Stimulated activated CD4-positive, alpha-beta T cell treated with anti-CD3 and anti-CD28 coated beads, Interleukin-15, amount 100 ng/mL, for 48 hours (primary cell): Measurements from ENCODE around the gene TREX2.

Source experiments
- DNase-seq, 2 donors: peaks; one replicate each; pipeline ENCODE4 v3.0.0-alpha.2; 2020; ENCODE audit warnings: low read depth in 2 of 2

The TREX2 gene

DNA sequence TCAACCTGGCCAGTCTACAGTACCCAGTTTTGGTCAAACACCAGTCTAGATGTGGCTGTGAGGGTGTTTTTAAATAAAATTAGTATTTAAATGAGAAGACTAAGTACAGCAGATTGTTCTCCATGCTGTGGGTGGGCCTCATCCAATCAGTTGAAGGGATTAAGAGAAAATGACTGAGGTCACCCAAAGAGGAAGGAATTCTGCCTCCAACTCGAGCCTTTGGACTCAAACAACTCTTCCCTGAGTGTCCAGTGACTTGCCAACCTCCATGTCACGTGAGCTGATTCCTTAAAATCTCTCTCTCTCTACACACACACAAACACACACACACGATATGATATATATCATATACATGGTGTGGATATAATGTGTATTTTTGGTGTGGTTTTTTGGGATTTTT, 10.0 kb downstream of the TREX2 start:
- no peak for DNase-seq

GRCh38 chrX:153434801-153435200, 11.1 kb downstream of the TREX2 start:
- DNase-seq, result no peak

- DNase-seq, result no peak
Observed at GRCh38 chrX:153433781-153434285, 12.0 kb downstream of the TREX2 start.

DNA sequence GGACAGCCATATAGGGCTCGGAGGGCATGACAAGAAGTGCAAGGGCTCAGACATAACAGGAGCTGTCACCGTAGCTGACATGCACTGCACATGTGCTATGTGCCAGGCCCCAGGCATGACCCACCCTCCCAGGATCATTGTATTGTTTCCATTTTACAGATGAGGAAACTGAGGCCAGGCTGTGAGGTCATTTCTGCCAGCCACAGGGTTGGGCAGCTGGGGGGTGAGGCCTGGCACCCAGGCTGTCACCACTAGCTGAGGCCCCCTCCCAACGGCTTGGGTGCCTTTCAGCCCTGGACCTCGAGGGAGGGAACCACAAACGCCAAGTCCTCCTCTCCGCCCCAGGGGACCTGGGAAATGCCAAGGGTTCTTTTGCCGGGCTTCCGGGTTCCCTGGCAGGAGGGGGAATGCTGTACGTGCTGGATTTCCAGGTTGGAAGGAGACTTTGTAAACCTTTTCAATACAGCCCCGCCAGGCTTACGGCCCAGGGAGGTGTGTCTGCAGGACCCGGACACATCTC, 12.6 kb downstream of the TREX2 start:
- DNase-seq, result no peak

DNA sequence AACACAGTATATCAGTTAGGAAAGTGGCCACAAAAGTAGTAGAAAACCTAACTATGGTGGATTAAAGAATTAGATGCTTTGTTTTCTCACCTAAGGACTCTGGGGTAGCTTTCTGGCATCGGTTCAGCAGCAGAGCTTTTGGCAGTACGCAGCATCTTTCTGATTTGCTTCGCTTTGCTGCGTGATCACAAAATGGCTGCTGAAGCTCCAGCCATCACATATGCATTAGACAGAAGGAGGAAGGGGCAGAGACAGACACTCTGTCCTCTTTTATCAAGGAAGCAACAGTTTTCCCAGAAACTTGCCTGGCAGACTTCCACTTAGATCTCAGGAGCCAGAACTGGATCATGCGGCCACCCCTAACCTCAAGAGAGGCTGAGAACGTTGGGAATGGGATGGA, 15.1 kb downstream of the TREX2 start:
- DNase-seq, result no peak

DNA sequence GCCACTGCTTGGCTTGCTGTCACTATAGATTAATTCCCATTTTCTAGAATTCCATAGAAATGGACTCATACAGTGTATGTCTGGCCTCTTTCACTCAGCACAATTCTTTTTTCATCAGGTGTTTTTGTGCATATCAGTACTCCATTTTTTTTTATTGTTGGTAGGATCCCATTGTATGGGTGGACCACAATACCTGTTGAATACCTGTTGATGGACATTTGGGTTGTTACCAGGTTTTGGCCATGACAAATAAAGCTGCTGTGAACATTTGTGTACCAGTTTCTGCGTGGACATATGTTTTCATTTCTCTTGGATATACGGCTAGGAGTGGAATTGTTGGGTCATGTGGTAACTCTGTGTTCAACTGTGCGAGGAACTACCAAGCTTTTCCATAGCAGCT, 19.7 kb downstream of the TREX2 start:
- DNase-seq, result no peak

DNA sequence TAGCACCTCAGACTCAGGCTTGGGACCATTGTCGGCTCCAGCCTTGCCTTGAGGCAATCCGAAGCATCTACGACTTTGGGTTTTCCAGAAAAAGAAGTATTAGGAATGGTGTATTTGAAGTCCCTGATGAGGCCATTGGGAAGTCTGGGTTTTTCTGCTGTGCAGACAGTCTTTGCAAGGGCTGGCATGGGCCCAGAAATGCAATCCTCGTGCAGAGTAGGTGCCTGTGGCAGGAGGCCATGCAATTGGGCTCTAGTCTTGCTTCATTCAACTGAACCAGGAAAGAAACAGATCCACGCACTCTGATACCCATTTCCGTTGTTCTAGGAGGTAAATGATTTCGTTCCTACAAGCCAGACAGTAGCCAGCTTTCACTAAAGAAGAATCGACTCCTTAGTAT, 22.2 kb downstream of the TREX2 start:
- no peak for DNase-seq

DNA sequence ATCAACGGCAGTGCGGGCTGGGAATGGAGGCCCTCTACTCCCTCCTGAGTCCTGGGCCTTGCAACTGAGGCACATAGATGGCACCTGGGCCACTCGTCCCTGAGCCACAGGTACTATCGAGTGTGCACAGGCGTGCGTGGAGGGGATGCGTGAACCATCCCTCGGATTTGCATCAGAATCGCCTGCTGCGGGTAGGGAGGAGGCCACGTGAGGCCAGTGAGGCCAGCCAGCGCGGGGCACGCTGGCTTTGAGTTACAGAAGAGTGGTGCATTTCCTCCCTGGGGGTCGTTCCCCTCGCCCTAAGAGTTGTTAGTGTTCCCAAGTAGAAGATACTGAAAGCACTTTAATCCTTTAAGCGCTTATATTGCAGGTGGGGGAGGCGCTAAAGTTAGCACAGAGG, 24.0 kb downstream of the TREX2 start:
- no peak for DNase-seq

DNA sequence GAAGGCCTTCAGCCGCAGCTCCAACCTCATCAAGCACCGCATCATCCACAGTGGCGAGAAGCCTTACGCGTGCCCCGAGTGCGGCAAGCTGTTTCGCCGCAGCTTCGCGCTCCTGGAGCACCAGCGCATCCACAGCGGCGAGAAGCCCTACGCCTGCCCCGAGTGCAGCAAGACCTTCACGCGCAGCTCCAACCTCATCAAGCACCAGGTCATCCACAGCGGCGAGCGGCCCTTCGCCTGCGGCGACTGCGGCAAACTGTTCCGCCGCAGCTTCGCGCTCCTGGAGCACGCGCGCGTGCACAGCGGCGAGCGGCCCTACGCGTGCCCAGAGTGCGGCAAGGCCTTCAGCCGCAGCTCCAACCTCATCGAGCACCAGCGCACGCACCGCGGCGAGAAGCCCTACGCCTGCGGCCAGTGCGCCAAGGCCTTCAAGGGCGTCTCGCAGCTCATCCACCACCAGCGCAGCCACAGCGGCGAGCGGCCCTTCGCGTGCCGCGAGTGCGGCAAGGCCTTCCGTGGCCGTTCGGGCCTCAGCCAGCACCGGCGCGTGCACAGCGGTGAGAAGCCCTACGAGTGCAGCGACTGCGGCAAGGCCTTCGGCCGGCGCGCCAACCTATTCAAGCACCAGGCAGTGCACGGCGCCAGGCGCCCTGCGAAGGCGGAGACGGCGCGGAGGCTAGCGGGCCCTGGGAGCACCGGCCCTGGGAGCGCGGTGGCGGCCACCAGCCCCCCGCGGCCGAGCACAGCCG, 24.8 kb downstream of the TREX2 start:
- DNase-seq, result no peak

DNA sequence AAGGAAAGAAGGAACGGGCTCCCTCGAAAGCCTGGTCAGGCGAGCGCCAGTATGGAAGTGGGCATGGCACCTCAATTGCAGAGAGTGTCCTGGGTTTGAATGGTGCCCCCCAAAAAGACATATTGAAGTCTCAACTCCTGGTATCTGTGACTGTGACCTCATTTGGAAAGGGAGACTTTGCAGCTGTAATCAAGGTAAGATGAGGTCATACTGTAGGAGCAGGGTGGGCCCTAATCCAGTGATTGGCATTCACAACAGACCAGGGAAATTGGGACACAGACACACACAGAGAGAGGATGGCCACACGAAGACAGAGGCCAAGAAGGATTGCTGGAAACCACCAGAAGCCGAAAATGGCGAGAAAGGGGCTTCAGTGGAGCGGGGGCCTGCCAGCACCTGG, 28.2 kb downstream of the TREX2 start:
- no peak for DNase-seq

DNA sequence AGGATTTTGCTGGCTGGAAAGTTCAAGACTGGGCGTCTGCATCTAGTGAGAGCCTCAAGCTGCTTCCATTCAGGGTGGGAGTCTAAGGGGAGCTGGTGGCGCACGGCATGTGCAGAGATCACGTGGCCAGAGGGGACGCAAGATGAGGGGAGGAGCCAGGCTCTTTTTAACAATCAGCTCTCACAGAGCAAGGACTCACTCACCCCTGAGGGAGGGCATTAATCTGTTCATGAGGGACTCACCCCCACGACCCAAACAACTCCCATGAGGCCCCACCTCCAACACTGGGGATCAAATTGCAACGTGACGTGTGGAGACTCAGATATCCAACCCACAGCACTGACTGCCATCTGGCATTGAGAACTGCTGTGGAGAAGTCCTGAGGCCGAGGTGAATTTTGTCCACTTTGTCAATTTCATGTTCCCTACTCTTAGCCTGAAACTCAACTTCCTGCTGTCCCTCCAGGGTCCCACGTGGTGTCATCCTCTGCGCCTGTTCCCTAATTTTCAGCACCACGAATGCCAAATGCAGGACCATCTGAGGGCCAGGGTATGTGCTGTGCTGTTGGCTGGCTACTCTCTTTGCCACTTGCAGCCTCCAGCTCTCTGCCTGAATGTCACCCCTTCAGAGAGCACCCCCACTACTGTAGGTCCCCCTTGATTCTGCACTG, 28.9 kb downstream of the TREX2 start:
- no peak for DNase-seq

DNA sequence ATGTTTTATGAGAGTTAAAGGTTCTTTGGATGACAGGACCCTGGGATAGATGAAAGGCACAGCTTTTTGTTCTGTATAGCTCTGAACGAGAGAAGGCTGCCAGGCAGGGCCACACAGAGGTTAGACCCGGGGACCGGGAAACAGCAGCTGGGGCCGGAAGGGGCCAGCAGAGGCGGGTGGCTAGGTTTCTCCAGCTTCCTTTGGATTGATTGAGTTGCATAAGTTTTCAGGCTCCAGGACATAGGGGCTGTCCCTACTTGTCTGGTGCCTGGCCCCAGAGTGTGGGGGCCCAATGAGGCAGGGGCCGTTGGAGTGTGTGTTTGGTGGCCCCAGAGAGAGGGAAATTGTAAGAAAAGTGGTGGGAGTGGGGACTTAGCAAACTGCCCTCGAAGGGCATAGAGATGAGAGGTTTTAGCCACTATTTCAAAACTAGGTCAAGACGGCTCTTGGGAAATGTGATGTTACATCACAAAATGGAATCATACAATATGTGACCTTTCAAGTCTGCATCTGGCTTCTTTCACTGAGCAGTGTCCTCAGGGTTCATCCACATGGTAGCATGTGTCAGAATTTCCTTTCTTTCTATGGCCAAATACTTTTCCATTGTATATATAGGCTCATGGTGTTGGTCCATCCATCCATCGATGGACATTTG, 30.9 kb downstream of the TREX2 start:
- DNase-seq, result no peak

GRCh38 chrX:153413731-153414130, 32.1 kb downstream of the TREX2 start:
- DNase-seq, result no peak

DNA sequence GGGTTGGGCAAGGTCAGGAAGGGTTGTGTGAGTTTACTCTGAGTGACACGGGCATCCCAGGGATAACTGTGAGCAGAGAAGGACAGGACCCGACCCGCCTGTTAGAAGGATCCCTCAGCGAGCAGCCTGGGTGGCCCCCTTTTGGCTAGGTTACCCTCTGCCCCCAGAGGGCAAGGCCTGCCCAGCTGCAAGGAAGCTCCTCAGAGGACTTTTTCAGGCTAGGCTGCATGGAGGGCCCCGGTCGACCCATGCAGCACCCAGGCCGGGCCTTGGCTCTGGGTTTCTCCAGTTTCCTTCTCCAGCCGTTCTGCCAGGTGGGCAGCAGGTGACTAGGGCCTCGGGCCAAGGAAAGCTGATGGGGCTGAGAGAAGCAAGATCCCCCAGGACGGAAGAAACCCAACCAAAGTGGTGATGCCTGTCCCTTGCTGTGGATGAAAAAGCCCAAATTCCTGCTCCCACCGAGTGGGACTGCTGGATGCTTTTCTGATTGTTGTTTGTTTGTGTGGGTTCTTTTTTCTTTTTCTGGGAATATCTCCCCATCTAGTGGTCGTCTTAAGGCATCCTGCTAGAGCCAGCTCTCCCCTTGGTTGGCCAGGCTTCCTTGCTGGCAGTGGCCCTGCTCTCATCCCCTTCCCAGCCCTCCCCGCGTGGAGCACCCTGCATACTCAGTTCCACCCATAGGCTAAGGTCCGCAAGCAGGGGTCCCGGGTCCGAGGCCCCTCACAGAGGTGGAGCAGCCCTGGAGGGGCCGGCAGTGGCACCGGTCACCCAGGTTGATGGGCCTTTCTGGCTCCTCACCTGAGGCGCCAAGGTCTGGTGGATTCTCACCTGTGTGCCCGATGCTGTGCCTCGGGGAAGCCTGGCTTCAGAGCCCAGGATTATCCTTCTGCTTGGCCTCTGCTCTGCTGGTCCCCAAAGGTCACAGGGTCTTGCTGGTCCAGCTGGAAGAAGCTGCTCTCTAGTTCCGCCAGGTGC, 32.8 kb downstream of the TREX2 start:
- DNase-seq, result no peak

DNA sequence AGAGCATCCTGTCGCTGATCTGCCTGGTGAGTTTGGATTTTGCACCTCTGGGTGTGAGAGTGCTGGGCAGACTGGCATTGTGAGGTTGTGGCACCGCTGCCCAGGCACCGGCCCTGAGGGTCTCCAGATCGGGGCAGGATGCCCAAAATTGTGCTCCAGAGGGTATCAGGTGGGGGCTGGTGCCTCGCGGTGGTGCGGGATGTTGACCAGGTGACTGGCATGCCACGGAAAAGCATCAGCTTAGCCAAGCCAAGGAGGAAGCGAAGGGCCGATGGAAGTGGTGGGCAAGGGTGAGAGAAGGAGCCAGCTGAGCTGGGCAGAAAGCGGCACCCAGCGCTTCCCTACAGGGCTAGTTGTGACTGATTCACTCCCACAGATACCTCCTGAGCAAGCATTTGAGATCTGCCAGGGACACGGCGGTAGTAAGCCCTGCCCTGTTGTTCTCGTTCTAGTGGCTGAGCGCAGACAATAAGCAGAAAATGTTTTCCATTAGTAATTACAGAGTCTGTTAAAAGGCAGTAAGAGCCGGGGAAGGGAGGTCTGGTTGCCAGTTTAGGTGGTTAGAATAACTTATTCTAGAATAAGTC, 33.8 kb downstream of the TREX2 start:
- no peak for DNase-seq

DNA sequence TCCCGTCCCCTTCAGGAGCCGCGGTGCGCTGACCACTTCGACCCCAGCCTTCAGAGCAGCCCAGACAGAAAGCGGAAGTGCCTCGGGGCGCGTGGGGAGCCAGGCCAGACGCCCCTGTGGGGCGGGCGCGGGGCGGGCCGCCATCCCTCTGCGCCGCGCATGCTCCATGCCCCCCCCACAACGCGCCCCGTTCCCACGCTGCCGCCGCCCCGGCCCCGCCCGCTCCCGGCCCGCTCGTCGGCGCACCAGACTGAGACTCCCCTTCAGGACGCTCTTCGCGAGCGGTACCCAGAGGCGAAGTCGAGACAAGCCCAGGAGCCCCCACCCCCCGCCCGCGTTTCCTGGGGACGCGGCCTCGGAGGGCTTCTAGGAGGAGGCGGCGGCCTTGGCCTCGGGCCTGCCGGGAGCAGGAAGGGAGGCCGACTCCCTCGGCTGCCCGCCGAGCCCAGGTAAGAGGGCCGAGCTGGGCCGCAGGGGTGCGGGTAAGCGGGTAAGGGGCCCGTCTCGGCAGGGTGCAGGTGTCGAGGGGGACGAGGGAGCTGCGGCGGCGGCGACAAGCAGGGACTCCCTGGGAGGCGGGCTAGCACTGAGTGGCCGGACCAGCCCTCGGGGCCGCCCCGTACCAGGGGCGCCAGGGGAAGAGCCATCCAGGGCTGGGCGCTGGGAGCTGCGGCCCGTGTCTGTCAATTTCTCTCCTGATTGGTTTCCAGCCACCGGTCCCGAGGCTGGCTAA, 34.4 kb downstream of the TREX2 start, which contains the start of gene ZFP92:
TSS of gene ZFP92 (plus strand) at position 218 of the 733 bp plus-strand sequence. CDS start 6,851 bp downstream, outside the sequence.
- DNase-seq, result peak in 1 of 2 donors; percentile 33

DNA sequence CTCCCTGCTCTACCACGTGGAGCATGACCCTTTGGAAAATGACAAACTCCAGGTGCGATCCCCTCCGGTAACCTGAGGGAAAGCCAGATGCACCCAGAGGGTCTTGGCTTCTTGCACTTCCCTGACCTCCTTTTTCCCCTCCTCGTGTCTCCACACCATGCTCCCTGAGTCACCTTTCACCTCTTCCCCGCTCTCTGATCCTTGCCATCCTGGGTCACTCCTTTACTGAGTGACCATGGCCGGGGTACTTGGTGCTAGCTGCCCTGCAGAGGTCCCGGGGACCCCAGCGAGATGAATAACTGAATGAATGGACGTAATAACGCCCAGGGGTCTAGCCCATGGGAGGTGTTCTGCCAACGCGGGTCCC, 35.0 kb downstream of the TREX2 start:
- no peak for DNase-seq

DNA sequence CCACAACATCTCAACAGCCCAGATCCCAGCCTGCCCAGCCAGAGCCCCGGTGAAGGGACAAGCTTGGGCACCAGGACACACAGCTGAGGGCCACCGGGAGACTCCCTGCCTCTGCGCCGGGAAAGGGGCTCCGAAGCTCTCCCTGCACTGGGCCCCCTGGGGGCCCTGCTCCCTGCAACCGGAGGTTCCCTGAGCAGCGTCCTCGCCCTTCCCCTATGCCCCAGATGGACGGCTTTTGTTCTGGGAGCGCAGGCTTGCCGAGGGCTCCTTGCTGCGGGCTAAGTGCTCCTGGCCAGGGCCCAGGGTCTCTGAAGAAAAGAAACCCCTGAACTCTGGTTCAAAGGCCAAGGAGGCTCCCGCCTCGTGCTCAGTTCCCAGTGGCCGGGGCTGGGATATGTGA, 35.5 kb downstream of the TREX2 start:
- DNase-seq, result no peak

DNA sequence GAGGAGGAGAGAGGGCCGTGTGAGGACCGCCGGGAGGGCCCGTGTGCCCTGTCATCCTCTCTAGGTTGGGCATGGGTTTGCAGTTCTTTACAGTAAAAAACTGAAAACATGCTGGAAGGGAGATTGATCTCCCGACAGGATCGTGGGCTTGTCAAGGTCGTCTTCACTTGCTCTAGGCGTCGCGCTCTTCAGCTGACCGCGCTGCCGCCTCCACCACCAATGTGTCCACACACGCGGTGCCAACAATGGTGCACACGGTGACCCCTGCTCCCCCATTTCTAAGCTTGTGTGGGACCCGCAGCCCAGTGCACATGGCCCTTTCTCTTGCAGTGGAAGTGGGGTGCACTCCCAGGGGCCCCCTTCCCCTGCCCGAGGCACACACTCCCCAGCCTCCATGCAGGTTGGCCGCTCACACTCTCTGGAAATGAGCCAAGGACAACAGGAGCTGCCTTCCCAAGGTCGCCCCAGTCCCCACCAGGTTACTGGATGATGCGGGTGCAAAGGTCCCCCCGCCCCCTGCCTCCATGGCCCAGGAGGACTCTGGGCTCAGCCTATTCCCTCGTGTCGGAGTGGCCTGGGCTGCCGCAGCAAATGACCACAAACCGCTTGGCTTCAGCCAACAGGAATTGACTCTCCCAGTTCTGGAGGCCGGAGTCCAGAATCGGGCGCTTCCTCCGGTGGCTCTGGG, 36.3 kb downstream of the TREX2 start:
- DNase-seq, result no peak

DNA sequence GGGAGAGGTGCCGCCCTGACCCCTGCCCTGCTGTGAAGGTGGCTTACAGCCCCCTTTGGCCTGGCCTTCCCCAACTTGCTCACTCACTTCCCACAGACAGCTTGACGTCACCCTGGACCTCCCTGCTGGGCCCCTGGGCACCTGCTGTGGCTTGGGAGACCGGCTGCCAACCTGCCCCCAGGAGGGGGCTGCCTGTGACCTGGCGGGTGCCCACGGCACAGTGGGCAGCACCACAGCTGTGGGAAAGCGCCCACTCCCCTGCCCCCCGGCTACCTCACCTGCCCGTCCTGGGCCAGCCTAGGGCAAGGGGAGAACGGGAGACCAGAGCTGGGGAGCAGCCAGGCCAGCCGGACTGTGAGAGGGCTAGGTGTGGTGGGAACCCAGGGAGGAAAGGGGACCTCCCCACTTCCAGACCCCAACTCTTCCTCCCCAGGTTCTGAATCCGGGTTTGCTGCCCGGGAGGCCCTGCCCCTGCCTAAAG, 36.9 kb downstream of the TREX2 start:
- DNase-seq, result no peak
